H1 (cell line): ENCODE measurements around the gene RNPEPL1.

ENCODE experiments used
- CEBPB ChIP-seq: IDR thresholded peaks from 2 replicates; pipeline ENCODE4 v1.6.1; 2012; ENCODE audit warnings: low read depth, low read length
- CHD2 ChIP-seq: IDR thresholded peaks from 2 replicates; pipeline ENCODE4 v1.6.1; 2012; ENCODE audit warnings: low read length, improper control_type of control experiment
- CREB1 ChIP-seq: IDR thresholded peaks from 2 replicates; pipeline ENCODE4 v1.6.1; 2012; ENCODE audit warnings: inconsistent platforms
- CTCF ChIP-seq, 3 experiments: IDR thresholded peaks; 1 replicate in 2 of 3; 2 replicates in 1 of 3; pipeline versions ENCODE4 v1.5.1 to v1.6.1; 2011; ENCODE audit warnings: low read length in 3 of 3, mild to moderate bottlenecking in 3 of 3, inconsistent platforms in 2 of 3, low read depth in 1 of 3, moderate library complexity in 1 of 3; ENCODE audit not compliant: insufficient read depth in 1 of 3; ENCODE audit errors: control extremely low read depth in 1 of 3
- JUND ChIP-seq: IDR thresholded peaks from 2 replicates; pipeline ENCODE4 v1.6.1; 2011; ENCODE audit warnings: mild to moderate bottlenecking, improper control_type of control experiment, low read length
- SRF ChIP-seq: IDR thresholded peaks from 2 replicates; pipeline ENCODE4 v1.6.1; 2011; ENCODE audit warnings: mild to moderate bottlenecking, low read depth, low read length, moderate library complexity
- SUZ12 ChIP-seq: fragments of 200-600 bp; sonication (generic); IDR thresholded peaks from 2 replicates; pipeline ENCODE4 v1.6.1; 2012; ENCODE audit warnings: mild to moderate bottlenecking, inconsistent platforms, low read length, moderate library complexity, mixed read lengths
- TCF12 ChIP-seq: IDR thresholded peaks from 2 replicates; pipeline ENCODE4 v1.6.1; 2011; ENCODE audit warnings: low read depth, mild to moderate bottlenecking, low read length

GRCh38 chr2:240584486-240585031 is 16.3 kb downstream of the RNPEPL1 start:
- TF ChIP-seq CTCF (IDR thresholded peaks at IDR 0.05; ENCODE audit: control extremely low read depth in 1 of 3, insufficient read depth in 1 of 3, low read depth in 1 of 3, low read length in 3 of 3) (no peak), CEBPB (no peak), JUND (no peak), CREB1 (no peak), SUZ12 (no peak), CHD2 (no peak), SRF (no peak), TCF12 (no peak)
